K562 (cell line): ENCODE data around the gene UBE2N. TPM values are rescaled to one million over a fixed set of nuclear protein-coding genes. Genes with fewer than 3 reads are reported as not detected.
A peak's percentile ranks its signal among the peaks of the same experiment; 100 is the strongest.

Experiments used
- AFF1 ChIP-seq, 2 experiments: fragments of 450-650 bp; IDR thresholded peaks; 2 replicates each; pipeline ENCODE4 v1.6.1; 2018; ENCODE audit warnings: mild to moderate bottlenecking in 2 of 2, low read depth in 1 of 2; ENCODE audit not compliant: partially characterized antibody in 2 of 2
- CCNT2 ChIP-seq: IDR thresholded peaks from 2 replicates; pipeline ENCODE4 v1.6.1; 2011; ENCODE audit warnings: borderline replicate concordance, low read depth, mild to moderate bottlenecking, moderate library complexity, mixed read lengths, low read length; ENCODE audit not compliant: insufficient read length; ENCODE audit errors: extremely low read depth
- ELF2 ChIP-seq: fragments of 250-450 bp; sonication (Bioruptor Pico); IDR thresholded peaks from 2 replicates; pipeline ENCODE4 v1.5.0; 2021; ENCODE audit warnings: mild to moderate bottlenecking
- EP400 ChIP-seq: fragments of 450-650 bp; IDR thresholded peaks from 2 replicates; pipeline ENCODE4 v1.6.1; 2017; ENCODE audit warnings: antibody characterized with exemption, mild to moderate bottlenecking, moderate library complexity
- FIP1L1 ChIP-seq: fragments of 200-400 bp; formaldehyde crosslinking; IDR thresholded peaks from 2 replicates; pipeline ENCODE4 v1.6.1; 2018; ENCODE audit warnings: mild to moderate bottlenecking, low read depth, low read length; ENCODE audit not compliant: poor library complexity, severe bottlenecking
- FOXK1 ChIP-seq: sonication (generic); formaldehyde crosslinking; IDR thresholded peaks from 2 replicates; pipeline ENCODE4 v1.8.0; 2022; ENCODE audit warnings: missing genetic modification reagents, mild to moderate bottlenecking, borderline replicate concordance
- KDM5B ChIP-seq: fragments of 200-600 bp; sonication (generic); IDR thresholded peaks from 2 replicates; pipeline ENCODE4 v1.6.1; 2012; ENCODE audit warnings: low read depth, mild to moderate bottlenecking, moderate library complexity, low read length, control low read depth, inconsistent platforms; ENCODE audit not compliant: insufficient replicate concordance
- RBBP5 ChIP-seq: fragments of 200-600 bp; sonication (generic); IDR thresholded peaks from 2 replicates; pipeline ENCODE4 v1.6.1; 2012; ENCODE audit warnings: borderline replicate concordance, mild to moderate bottlenecking, low read length, control low read depth, inconsistent platforms; ENCODE audit not compliant: insufficient read depth, poor library complexity, severe bottlenecking
- SUPT5H ChIP-seq: fragments of 450-650 bp; IDR thresholded peaks from 2 replicates; pipeline ENCODE4 v1.6.1; 2016
- ZBTB33 ChIP-seq: sonication (generic); formaldehyde crosslinking; IDR thresholded peaks from 2 replicates; pipeline ENCODE4 v1.8.1; 2023; ENCODE audit warnings: mild to moderate bottlenecking, missing genetic modification reagents
- ZBTB43 ChIP-seq: sonication (generic); formaldehyde crosslinking; IDR thresholded peaks from 2 replicates; pipeline ENCODE4 v1.8.0; 2023; ENCODE audit warnings: mild to moderate bottlenecking, missing genetic modification reagents
- polyA plus RNA-seq, 8 experiments: library from polyadenylated mRNA; depleted of rRNA in 4 of 8; stranded (reverse) in 5 of 8; unstranded in 3 of 8; fragments of >200 nt; fragmentation: Nextera tagmentation in 2 of 8; fragmentation: Illumina TruSeq in 1 of 8; extraction: Ambion mirVana in 2 of 8; extraction: Trizol in 1 of 8; gene quantifications; 2 replicates each; pipeline versions ENCODE4 v1.2.1 to v1.2.3, GENCODE V29; 2011 to 2014; ENCODE audit warnings: inconsistent platforms in 1 of 8, missing spikeins in 1 of 8
- total RNA-seq, 7 experiments: library from RNA; depleted of rRNA in 6 of 7; stranded (reverse); fragments of >200 nt in 6 of 7; fragmentation: Illumina TruSeq in 2 of 7; extraction: Trizol in 2 of 7; gene quantifications; 2 replicates each; pipeline versions ENCODE4 v1.2.1 to v1.2.3, GENCODE V29; 2011 to 2021; ENCODE audit warnings: low replicate concordance in 1 of 7
- TF ChIP-seq, protein P1 (sequence below), 2 experiments: fragments of 450-650 bp; IDR thresholded peaks; 2 replicates each; pipeline ENCODE4 v1.6.1; 2016

The UBE2N gene
- total and polyA plus RNA-seq, 9 of the 15 experiments (the other 6 are each of a cell fraction or from before 2014, with no cell fraction given) = 189 to 826 (median 260) TPM

DNA sequence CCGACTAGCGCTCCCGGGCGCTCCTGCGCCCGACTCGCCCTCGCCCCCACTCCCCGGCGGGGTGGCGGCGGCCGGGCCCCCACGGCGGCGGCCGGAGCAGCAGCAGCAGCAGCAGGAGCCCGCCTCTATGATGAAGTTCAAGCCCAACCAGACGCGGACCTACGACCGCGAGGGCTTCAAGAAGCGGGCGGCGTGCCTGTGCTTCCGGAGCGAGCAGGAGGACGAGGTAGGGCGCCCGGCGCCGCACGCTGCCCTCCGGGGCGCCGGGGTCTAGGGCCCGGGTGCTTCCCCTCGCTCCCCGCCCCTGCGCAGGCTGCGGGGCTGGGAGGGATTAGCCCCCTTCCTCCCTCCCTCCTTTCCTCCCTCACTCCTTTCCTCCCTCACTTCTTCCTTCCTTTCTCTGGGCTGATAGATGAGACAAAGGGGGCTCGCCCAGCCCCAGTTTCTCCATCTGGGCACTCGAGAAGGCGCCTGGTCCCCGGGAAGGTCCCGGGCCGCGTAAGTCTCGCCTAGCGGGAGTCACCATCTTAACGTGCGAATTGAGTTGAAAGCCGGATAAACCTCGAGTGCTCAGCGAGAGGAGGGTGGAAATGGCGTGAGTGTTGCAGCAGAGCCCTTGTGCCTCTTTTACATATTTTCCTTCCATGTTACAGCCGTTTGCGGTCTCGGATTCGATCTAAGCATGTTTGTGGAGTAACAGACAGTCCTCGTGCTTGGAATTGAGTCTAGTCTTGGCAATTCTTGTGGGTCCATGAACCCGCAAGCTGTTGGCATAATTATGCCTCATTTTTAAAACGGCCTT, 63.4 kb downstream of the UBE2N start (continued):
- TF ChIP-seq AFF1 (IDR thresholded peaks at IDR 0.05; ENCODE audit: low read depth in 1 of 2, partially characterized antibody in 2 of 2) (peak; percentile 11 to 25), RBBP5 (peak; percentile 73), ZBTB43 (CRISPR knock-in tag) (0 out of 2 replicates have a peak, but pooled peaks have one; percentile 70), EP400 (0 out of 2 replicates have a peak, but pooled peaks have one; percentile 19), FIP1L1 (peak; percentile 62), KDM5B (peak; percentile 58), ZBTB33 (CRISPR knock-in tag) (0 out of 2 replicates have a peak, but pooled peaks have one; percentile 17), CCNT2 (peak; percentile 23), SUPT5H (0 out of 2 replicates have a peak, but pooled peaks have one; percentile 18), FOXK1 (0 out of 2 replicates have a peak, but pooled peaks have one; percentile 81), ELF2 (CRISPR knock-in tag) (peak; percentile 21; the same call in 1 of the 2 replicates)
- TF ChIP-seq, protein P1, sequence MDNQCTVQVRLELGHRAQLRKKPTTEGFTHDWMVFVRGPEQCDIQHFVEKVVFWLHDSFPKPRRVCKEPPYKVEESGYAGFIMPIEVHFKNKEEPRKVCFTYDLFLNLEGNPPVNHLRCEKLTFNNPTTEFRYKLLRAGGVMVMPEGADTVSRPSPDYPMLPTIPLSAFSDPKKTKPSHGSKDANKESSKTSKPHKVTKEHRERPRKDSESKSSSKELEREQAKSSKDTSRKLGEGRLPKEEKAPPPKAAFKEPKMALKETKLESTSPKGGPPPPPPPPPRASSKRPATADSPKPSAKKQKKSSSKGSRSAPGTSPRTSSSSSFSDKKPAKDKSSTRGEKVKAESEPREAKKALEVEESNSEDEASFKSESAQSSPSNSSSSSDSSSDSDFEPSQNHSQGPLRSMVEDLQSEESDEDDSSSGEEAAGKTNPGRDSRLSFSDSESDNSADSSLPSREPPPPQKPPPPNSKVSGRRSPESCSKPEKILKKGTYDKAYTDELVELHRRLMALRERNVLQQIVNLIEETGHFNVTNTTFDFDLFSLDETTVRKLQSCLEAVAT (IDR thresholded peaks at IDR 0.05) = peak; percentile 65 to 93
